Measurements from ENCODE around the gene RBM46.

DNA sequence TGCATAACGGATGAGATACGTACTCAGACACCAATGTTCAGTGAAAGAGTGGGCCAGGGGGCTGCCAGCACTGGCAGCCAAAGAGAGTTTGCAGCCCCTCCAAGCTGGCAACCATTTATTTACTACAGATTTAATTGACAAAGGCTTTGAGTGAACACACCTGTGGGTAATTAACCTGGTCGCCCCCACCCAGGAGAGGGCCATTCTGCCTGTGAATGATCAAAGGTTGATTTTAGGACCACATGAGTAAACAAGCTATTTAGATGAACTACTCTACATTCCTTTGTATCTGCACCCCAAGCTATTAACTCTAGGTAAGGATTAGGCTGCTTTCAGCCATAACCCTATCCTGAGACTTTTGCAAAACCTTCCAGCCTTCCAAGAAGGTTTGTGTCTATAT is 55.0 kb downstream of the RBM46 start:
- TF ChIP-seq, protein P1, sequence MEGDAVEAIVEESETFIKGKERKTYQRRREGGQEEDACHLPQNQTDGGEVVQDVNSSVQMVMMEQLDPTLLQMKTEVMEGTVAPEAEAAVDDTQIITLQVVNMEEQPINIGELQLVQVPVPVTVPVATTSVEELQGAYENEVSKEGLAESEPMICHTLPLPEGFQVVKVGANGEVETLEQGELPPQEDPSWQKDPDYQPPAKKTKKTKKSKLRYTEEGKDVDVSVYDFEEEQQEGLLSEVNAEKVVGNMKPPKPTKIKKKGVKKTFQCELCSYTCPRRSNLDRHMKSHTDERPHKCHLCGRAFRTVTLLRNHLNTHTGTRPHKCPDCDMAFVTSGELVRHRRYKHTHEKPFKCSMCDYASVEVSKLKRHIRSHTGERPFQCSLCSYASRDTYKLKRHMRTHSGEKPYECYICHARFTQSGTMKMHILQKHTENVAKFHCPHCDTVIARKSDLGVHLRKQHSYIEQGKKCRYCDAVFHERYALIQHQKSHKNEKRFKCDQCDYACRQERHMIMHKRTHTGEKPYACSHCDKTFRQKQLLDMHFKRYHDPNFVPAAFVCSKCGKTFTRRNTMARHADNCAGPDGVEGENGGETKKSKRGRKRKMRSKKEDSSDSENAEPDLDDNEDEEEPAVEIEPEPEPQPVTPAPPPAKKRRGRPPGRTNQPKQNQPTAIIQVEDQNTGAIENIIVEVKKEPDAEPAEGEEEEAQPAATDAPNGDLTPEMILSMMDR (IDR thresholded peaks at IDR 0.05; ENCODE audit: poor library complexity), result no peak
- no peak for TF ChIP-seq EZH2 (IDR thresholded peaks at IDR 0.05; ENCODE audit: borderline replicate concordance)
